GM10266 (cell line): ENCODE measurements around the gene ARID3C.

Source experiments
- DNase-seq: peaks from one replicate; pipeline ENCODE4 v3.0.0; 2012; ENCODE audit errors: extremely low spot score
- TF ChIP-seq, protein P1 (sequence below): IDR thresholded peaks from 2 replicates; pipeline ENCODE4 v1.5.1; 2012; ENCODE audit warnings: mild to moderate bottlenecking, low read depth; ENCODE audit not compliant: control insufficient read depth, insufficient read depth; ENCODE audit errors: missing control alignments

The ARID3C gene

DNA sequence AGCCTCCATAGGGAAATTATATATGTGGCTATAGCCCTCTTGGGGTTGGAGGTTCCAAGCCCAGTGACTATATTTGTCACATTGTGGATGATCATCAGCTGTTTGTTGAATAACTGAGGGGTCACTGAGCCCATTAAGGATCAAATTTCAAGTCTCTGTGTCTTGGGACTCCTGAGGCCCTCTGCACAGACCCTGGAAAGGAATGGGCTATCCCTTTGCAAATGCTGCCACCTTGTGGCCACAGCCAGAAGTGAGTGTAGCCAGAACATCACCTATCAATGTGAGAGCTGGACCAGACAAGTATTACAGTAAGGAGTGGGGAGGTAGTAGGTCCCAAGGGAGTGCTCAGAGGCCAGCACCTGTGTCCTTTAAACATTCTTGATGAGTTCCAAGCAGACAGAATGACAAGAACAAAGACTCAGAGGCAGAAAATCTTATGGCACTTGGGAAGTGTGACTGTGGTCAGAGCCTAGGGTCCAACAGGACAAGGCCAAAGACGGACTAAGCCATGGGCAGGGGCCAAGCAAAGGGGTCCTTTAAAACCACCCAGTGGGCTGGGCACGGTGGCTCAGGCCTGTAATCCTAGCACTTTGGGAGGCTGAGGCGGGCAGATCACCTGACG lies 25.1 kb downstream of the ARID3C start:
- TF ChIP-seq, protein P1, sequence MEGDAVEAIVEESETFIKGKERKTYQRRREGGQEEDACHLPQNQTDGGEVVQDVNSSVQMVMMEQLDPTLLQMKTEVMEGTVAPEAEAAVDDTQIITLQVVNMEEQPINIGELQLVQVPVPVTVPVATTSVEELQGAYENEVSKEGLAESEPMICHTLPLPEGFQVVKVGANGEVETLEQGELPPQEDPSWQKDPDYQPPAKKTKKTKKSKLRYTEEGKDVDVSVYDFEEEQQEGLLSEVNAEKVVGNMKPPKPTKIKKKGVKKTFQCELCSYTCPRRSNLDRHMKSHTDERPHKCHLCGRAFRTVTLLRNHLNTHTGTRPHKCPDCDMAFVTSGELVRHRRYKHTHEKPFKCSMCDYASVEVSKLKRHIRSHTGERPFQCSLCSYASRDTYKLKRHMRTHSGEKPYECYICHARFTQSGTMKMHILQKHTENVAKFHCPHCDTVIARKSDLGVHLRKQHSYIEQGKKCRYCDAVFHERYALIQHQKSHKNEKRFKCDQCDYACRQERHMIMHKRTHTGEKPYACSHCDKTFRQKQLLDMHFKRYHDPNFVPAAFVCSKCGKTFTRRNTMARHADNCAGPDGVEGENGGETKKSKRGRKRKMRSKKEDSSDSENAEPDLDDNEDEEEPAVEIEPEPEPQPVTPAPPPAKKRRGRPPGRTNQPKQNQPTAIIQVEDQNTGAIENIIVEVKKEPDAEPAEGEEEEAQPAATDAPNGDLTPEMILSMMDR: peak; percentile 93

DNA sequence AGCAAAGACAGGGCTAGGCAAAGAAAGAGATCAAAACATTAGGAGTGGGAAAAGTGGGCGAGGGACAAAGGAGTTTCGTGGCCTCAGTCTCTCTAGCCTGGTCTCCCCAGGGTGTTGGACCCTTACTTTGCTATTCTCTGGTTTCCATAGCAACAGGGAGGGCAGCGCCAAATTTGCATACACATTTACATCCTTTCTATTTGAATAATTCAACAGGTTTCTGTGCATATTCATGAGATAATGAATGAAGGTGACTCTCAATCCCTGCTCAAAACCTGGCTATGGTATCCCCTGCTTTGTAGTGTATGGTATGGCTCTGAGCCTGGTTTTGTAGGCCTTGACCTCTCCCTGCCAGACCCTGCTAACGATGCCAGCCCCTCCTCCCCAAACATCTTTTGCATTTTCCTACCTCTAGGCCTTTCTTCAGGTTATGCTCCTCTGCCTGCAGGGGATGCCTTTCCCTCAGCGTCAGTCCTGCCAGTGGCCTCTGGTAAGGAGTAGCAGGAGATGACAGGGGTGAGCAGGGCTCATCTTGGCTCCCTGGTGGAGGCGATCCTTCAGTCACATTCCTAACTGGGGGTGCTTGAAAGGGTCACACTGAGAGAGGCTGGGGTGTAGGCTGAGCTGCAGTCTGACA lies 26.8 kb downstream of the ARID3C start:
- TF ChIP-seq, protein P1: no peak
- no peak for DNase-seq

More for the DNA sequence above, 25.1 kb downstream of the ARID3C start:
- peak; percentile 88 for DNase-seq

DNA sequence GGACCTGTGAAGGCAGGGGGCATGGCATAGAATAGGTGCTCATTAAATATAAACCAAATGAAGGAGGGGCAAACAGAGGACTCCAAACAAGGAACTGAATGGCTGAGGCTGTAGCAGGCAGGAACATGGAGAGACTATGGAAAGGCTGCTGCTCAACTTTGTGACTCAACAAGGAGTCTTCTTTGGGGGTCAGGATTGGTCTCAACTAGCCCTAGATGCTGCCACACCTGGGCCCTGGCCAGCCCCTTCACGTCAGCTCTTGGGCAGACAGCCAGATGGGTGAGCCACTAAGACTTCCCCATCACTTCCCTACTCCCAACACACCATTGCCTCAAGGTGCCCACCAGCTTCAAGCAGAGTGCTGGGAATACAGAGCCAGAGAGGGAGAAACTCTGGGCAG lies 28.0 kb downstream of the ARID3C start:
- TF ChIP-seq, protein P1: no peak
- no peak for DNase-seq

DNA sequence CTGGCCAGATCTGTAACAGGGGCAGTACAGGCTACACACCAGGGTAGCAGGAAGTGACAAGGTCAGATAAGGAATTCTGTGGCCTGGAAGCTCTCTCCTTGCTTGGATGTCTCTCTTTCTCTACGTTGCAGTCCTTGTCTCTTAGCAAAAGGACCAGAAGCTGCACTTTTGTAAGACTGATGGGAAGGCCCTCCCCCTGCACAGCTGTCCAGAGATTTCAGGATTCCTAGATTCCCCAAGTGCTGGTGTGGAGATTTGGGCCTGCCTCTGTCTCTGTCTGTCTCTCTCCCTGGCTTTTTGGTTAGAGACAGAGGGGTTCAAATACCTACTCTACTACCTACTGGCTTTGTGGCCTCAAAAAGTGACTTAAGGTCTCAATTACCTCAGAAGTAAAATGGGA lies 29.3 kb downstream of the ARID3C start:
- TF ChIP-seq, protein P1: no peak
- no peak for DNase-seq

DNA sequence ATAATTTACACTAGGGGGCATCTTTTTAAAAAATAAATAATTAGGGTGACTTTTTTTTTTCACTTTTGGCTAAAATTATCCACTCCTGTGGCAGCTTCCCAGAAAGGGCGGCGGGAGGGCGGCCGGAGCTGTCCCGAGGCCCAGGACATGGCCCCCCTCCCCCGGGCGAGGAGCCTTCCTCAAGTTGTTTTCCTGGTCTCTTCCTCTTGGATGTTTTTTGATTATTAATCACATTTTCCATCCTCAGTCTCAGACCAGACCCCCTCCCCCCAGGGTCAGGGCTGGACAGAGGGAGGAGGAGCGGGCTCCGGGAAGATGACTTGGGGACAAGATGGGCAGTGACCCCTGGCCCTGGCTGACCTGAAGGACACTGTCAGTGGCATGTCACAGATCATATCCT lies 34.7 kb downstream of the ARID3C start:
- TF ChIP-seq, protein P1: no peak
- no peak for DNase-seq

DNA sequence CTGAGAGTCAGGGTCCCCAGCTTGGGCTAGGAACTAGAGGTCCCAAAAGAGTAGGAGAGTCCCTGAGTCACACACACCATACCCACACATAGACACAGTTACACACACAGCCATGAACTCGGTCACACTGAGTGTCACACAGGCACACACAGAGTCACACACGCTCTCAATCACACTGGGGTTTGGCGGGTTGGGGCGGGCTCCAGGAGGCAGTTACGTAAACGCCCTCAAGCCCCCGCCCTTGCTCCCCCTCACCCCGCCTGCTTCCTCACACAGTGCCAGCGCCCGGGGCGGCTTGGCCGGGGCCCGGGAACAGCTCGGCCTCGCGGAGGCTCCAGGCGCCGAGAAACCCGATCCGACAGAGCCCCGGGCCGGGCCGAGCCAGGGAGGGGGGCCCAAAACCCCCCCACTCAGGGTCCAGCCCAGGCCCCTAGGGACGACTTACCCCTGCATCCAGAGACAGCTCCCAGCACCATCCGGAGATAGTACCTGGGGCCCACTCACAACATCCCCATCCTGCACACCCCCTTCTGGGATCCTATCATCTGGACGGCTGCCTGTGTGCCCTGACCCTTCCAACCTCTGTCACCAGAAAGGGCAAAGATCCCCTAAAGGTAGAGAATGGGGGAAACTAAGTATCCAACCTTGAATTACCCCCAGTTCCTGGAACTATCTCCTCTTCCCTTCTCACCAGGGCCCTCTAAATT lies 35.8 kb downstream of the ARID3C start:
- TF ChIP-seq, protein P1: no peak
- DNase-seq: no peak
